A549 (cell line): ENCODE results near the gene TSC22D1.

Source experiments
- CEBPB ChIP-seq, 2 experiments: fragments of >200 bp in 1 of 2; sonication (Bioruptor Twin) in 1 of 2; formaldehyde crosslinking in 1 of 2; IDR thresholded peaks; 2 replicates each; pipeline ENCODE4 v1.6.1; 2012 to 2016
- CHD2 ChIP-seq: fragments of 150-350 bp; IDR thresholded peaks from 2 replicates; pipeline ENCODE4 v1.6.1; 2014; ENCODE audit warnings: low read length; ENCODE audit not compliant: partially characterized antibody
- CTCF ChIP-seq: fragments of >200 bp; sonication (Bioruptor Twin); formaldehyde crosslinking; IDR thresholded peaks from 3 replicates; pipeline ENCODE4 v1.5.1; 2016
- FOSL2 ChIP-seq, 2 experiments: fragments of 450-650 bp in 1 of 2; fragments of >200 bp in 1 of 2; sonication (Bioruptor Twin) in 1 of 2; formaldehyde crosslinking; IDR thresholded peaks; 2 replicates each; pipeline versions ENCODE4 v1.5.0 to v1.6.1; 2016 to 2020; ENCODE audit warnings: mild to moderate bottlenecking in 1 of 2, moderate library complexity in 1 of 2
- HEYL ChIP-seq: fragments of 250-450 bp; sonication (Bioruptor Pico); IDR thresholded peaks from 2 replicates; pipeline ENCODE4 v1.8.0; 2021; ENCODE audit warnings: mild to moderate bottlenecking, moderate library complexity
- KDM5A ChIP-seq: fragments of 200-600 bp; sonication (generic); IDR thresholded peaks from 2 replicates; pipeline ENCODE4 v1.6.1; 2016; ENCODE audit warnings: antibody characterized with exemption, mild to moderate bottlenecking
- MAX ChIP-seq: IDR thresholded peaks from 2 replicates; pipeline ENCODE4 v1.6.1; 2012
- POLR2A ChIP-seq: IDR thresholded peaks from 2 replicates; pipeline ENCODE4 v1.6.1; 2012; ENCODE audit warnings: mild to moderate bottlenecking, low read length
- RCOR1 ChIP-seq: fragments of 150-350 bp; IDR thresholded peaks from 2 replicates; pipeline ENCODE4 v1.6.1; 2014; ENCODE audit warnings: antibody characterized with exemption, low read length, low read depth
- REST ChIP-seq: fragments of 200-600 bp; sonication (generic); IDR thresholded peaks from 2 replicates; pipeline ENCODE4 v1.6.1; 2016; ENCODE audit warnings: antibody characterized with exemption, mild to moderate bottlenecking, moderate library complexity
- SMC3 ChIP-seq: fragments of >200 bp; sonication (Bioruptor Twin); formaldehyde crosslinking; IDR thresholded peaks from 3 replicates; pipeline ENCODE4 v1.6.1; 2018; ENCODE audit warnings: inconsistent platforms

- TF ChIP-seq POLR2A (no peak), SMC3 (no peak), HEYL (CRISPR knock-in tag) (no peak), CEBPB (IDR thresholded peaks at IDR 0.05) (no peak), FOSL2 (IDR thresholded peaks at IDR 0.05) (no peak), FOSL2 (CRISPR knock-in tag; IDR thresholded peaks at IDR 0.05) (no peak), CHD2 (no peak), REST (no peak), RCOR1 (no peak), MAX (no peak), CTCF (no peak), KDM5A (no peak)
Measured at GRCh38 chr13:44435919-44436510, 140.1 kb downstream of the TSC22D1 start.
